ENCODE results near the gene AP5Z1.
A peak's percentile ranks its signal among the peaks of the same experiment; 100 is the strongest.

The AP5Z1 gene

DNA sequence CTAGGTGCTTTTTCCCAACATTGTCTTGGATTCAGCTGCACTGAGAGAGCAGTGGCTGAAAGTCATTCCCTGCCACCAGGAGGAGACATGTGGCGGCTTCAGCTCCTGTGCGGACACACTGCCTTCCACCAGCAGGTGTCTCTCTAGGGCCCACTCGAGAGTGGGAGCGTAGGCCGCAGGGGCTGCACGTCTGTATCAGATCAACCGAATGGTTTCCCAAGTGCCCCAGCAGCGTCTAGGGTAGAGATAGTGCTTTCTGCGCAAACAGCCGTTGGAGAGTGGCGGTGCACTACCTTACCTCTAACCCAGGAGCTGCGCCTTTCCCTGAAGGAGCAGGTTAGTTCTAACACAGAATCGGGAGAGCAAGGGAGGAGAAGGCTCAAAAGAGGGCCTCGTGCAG, 54.8 kb downstream of the AP5Z1 start:
- TF ChIP-seq EZH2 (IDR thresholded peaks at IDR 0.05; ENCODE audit: borderline replicate concordance, low read depth, low read length, severe bottlenecking) (no peak), CTCF (IDR thresholded peaks at IDR 0.05; ENCODE audit: borderline replicate concordance, extremely low read depth, low read length, poor library complexity, severe bottlenecking) (peak; percentile 87)
- Histone ChIP-seq H3K27ac (ENCODE audit: low read length) (no peak overlapping the region), H3K27me3 (ENCODE audit: insufficient read depth, low read length, poor library complexity) (no peaks in the 10 kb centered on the region), H3K79me2 (ENCODE audit: insufficient read depth, low read length) (no peaks in the 10 kb centered on the region), H3K4me2 (ENCODE audit: insufficient read depth, low read length) (no peak overlapping the region), H3K9me3 (ENCODE audit: insufficient read depth, low read length, severe bottlenecking) (no peaks in the 10 kb centered on the region), H3K36me3 (ENCODE audit: insufficient read depth, low read length) (no peaks in the 10 kb centered on the region), H3K4me1 (ENCODE audit: insufficient read depth, low read length) (no peaks in the 10 kb centered on the region), H4K20me1 (ENCODE audit: insufficient read depth, low read length) (no peaks in the 10 kb centered on the region; the same call in 1 of the 2 replicates), H3K9ac (ENCODE audit: low read depth, low read length) (no peak overlapping the region), H3K4me3 (ENCODE audit: low read depth in 1 of 2, low read length in 2 of 2) (no peak overlapping the region), H2AFZ (ENCODE audit: low read depth, low read length) (no peak overlapping the region; the same call in 1 of the 2 replicates)
- ATAC-seq (ENCODE audit: insufficient read depth, low read depth): peak; percentile 93
- DNase-seq: peak; percentile 66

- H3K4me3 ChIP-seq (ENCODE audit: low read depth in 1 of 2, low read length in 2 of 2): no peak overlapping the region
- no peaks in the 10 kb centered on the region for H3K9me3 ChIP-seq (ENCODE audit: insufficient read depth, low read length, severe bottlenecking)
- H3K27me3 ChIP-seq (ENCODE audit: insufficient read depth, low read length, poor library complexity): no peaks in the 10 kb centered on the region
- H3K36me3 ChIP-seq (ENCODE audit: insufficient read depth, low read length): no peaks in the 10 kb centered on the region
- no peaks in the 10 kb centered on the region for H3K79me2 ChIP-seq (ENCODE audit: insufficient read depth, low read length)
- no peak overlapping the region for H3K4me2 ChIP-seq (ENCODE audit: insufficient read depth, low read length)
- ATAC-seq (ENCODE audit: insufficient read depth, low read depth) (no peak), DNase-seq (no peak)
- TF ChIP-seq CTCF (IDR thresholded peaks at IDR 0.05; ENCODE audit: borderline replicate concordance, extremely low read depth, low read length, poor library complexity, severe bottlenecking) (no peak), EZH2 (IDR thresholded peaks at IDR 0.05; ENCODE audit: borderline replicate concordance, low read depth, low read length, severe bottlenecking) (no peak)
- H3K27ac ChIP-seq (ENCODE audit: low read length): no peak overlapping the region
- H3K4me1 ChIP-seq (ENCODE audit: insufficient read depth, low read length): no peaks in the 10 kb centered on the region
- no peaks in the 10 kb centered on the region; the same call in 1 of the 2 replicates for H4K20me1 ChIP-seq (ENCODE audit: insufficient read depth, low read length)
- H2AFZ ChIP-seq (ENCODE audit: low read depth, low read length): no peak overlapping the region
- H3K9ac ChIP-seq (ENCODE audit: low read depth, low read length): no peak overlapping the region
Measured at GRCh38 chr7:4831723-4832495, 56.5 kb downstream of the AP5Z1 start.

- Histone ChIP-seq H3K27me3 (ENCODE audit: insufficient read depth, low read length, poor library complexity) (no peaks in the 10 kb centered on the region), H2AFZ (ENCODE audit: low read depth, low read length) (no peak overlapping the region), H3K4me2 (ENCODE audit: insufficient read depth, low read length) (no peak overlapping the region), H4K20me1 (ENCODE audit: insufficient read depth, low read length) (no peaks in the 10 kb centered on the region; the same call in 1 of the 2 replicates), H3K79me2 (ENCODE audit: insufficient read depth, low read length) (no peaks in the 10 kb centered on the region), H3K4me3 (ENCODE audit: low read depth in 1 of 2, low read length in 2 of 2) (no peak overlapping the region), H3K27ac (ENCODE audit: low read length) (no peak overlapping the region), H3K9ac (ENCODE audit: low read depth, low read length) (no peak overlapping the region), H3K4me1 (ENCODE audit: insufficient read depth, low read length) (no peaks in the 10 kb centered on the region), H3K36me3 (ENCODE audit: insufficient read depth, low read length) (no peaks in the 10 kb centered on the region), H3K9me3 (ENCODE audit: insufficient read depth, low read length, severe bottlenecking) (no peaks in the 10 kb centered on the region)
- no peak for DNase-seq
- TF ChIP-seq CTCF (IDR thresholded peaks at IDR 0.05; ENCODE audit: borderline replicate concordance, extremely low read depth, low read length, poor library complexity, severe bottlenecking): no peak
- TF ChIP-seq EZH2 (IDR thresholded peaks at IDR 0.05; ENCODE audit: borderline replicate concordance, low read depth, low read length, severe bottlenecking): no peak
- no peak for ATAC-seq (ENCODE audit: insufficient read depth, low read depth)
Measured at GRCh38 chr7:4832711-4833110, 57.3 kb downstream of the AP5Z1 start.

All from DND-41 (cell line).